ENCODE data around the gene DGKG. TPM values are rescaled to one million over a fixed set of nuclear protein-coding genes. Genes with fewer than 3 reads are reported as not detected.

The DGKG gene
- total RNA-seq, 2 experiments from 2014 or later, result not detected

DNA sequence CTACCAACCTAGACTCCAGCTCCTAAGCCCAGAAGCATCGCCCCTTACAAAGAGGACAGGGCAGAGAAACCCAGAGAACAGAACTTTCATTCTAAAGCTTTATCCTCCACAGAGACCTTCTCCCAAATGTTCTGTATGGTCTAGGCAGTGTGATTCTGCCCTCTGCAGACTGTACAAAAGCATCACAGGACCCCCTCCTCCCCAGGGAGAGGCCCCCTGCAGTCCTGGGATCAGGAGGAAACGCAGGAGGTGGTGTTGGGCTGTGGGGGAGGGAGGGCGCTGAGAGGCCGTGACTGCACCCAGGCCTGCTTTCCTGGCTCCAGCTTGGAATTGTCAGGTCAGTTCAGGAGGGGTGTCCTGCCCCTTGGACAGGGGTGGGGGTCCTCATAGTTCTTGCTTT, 101.3 kb downstream of the DGKG start:
- DNase-seq, result no peak
- no peak for ATAC-seq (ENCODE audit: poor library complexity)
- Mint-ChIP-seq H3K9me3 (no peaks in the 10 kb centered on the region), H3K27me3 (no peaks in the 10 kb centered on the region), H3K4me1 (ENCODE audit: low read depth) (peaks cover 6% of the 10 kb centered on the region), H3K4me3 (no peak overlapping the region), H3K36me3 (ENCODE audit: low read depth) (no peaks in the 10 kb centered on the region), H3K27ac (no peak overlapping the region)
- H3K27ac ChIP-seq (ENCODE audit: low read depth in 1 of 2, low read length in 2 of 2), result no peak overlapping the region
- peaks cover 9% of the 10 kb centered on the region for H3K4me1 ChIP-seq (ENCODE audit: insufficient read depth, low read length)
- intact Hi-C loops (cut with DNase I, micrococcal nuclease), result loop anchor here in 1 of 2 experiments (5.0 kb wide), 1 partner anchor 552 kb away; no protein-coding TSS in a partner anchor
- no peaks in the 10 kb centered on the region for H3K36me3 ChIP-seq (ENCODE audit: insufficient read depth, low read length)
- H3K9me3 ChIP-seq (ENCODE audit: control insufficient read depth in 1 of 2, insufficient read depth in 1 of 2, low read length in 2 of 2), result no peaks in the 10 kb centered on the region
- ChIA-PET CTCF (interaction anchor here (2.5 kb wide), 1 partner anchor 279 kb away, joined by 17 read pairs; no protein-coding TSS in a partner anchor), POLR2A (no interaction called here)
- H3K4me3 ChIP-seq (ENCODE audit: low read length), result no peak overlapping the region
- no peaks in the 10 kb centered on the region for H3K27me3 ChIP-seq (ENCODE audit: control insufficient read depth in 1 of 2, insufficient read depth in 2 of 2, low read length in 2 of 2)
- TF ChIP-seq, protein P1, sequence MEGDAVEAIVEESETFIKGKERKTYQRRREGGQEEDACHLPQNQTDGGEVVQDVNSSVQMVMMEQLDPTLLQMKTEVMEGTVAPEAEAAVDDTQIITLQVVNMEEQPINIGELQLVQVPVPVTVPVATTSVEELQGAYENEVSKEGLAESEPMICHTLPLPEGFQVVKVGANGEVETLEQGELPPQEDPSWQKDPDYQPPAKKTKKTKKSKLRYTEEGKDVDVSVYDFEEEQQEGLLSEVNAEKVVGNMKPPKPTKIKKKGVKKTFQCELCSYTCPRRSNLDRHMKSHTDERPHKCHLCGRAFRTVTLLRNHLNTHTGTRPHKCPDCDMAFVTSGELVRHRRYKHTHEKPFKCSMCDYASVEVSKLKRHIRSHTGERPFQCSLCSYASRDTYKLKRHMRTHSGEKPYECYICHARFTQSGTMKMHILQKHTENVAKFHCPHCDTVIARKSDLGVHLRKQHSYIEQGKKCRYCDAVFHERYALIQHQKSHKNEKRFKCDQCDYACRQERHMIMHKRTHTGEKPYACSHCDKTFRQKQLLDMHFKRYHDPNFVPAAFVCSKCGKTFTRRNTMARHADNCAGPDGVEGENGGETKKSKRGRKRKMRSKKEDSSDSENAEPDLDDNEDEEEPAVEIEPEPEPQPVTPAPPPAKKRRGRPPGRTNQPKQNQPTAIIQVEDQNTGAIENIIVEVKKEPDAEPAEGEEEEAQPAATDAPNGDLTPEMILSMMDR (IDR thresholded peaks at IDR 0.05), result no peak

DNA sequence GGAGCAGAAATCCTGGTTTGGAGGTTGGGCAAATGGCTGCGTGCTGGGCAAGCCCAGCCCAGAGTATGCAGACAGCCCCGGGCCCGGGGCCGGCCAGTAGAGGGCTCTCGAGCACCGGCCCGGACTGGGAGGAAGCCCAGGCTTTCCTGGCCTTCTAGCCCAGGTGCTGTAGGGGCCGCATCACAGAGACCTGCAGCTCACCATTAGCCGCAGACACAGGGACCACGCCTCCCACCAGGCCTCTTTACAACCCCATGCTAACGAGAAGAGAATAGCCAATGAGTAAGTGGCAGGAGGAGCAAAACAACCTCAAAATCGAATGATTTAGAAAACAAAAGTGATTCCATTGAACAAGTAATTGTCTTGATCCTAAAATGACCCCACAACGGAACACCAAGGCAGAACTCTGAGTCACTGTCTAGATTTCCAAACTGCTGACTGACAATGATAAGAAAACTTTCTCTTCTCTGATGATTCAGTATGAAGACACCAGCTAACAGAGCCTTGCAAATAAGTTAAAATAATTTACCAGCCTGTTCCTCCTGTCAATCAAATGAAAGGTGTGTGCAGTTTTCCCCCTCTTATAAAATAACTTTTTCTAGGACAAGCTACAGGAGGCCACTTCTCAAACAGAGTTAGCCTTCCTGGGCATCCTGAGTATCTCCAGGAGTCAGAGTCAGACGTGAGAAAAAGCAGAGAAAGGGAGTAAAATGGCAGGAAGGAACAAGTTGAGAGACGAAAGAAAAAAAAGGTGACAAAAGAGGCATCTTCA, 102.2 kb downstream of the DGKG start:
- Histone ChIP-seq H3K27ac (ENCODE audit: low read depth in 1 of 2, low read length in 2 of 2) (no peak overlapping the region), H3K9me3 (ENCODE audit: control insufficient read depth in 1 of 2, insufficient read depth in 1 of 2, low read length in 2 of 2) (no peaks in the 10 kb centered on the region), H3K4me1 (ENCODE audit: insufficient read depth, low read length) (peaks cover 14% of the 10 kb centered on the region), H3K27me3 (ENCODE audit: control insufficient read depth in 1 of 2, insufficient read depth in 2 of 2, low read length in 2 of 2) (no peaks in the 10 kb centered on the region), H3K36me3 (ENCODE audit: insufficient read depth, low read length) (no peaks in the 10 kb centered on the region), H3K4me3 (ENCODE audit: low read length) (no peak overlapping the region)
- peaks cover 15% of the 10 kb centered on the region for H3K4me1 Mint-ChIP-seq (ENCODE audit: low read depth)
- intact Hi-C loops (cut with DNase I, micrococcal nuclease), result loop anchor here (1.0 to 5.0 kb wide), 4 partner anchors 277 to 553 kb away; no protein-coding TSS in a partner anchor
- ChIA-PET CTCF (interaction anchor here (0.7 to 2.5 kb wide), 5 partner anchors 275 to 357 kb away, joined by 3 to 17 read pairs (median 3); no protein-coding TSS in a partner anchor), POLR2A (interaction anchor here (0.5 to 2.3 kb wide), 4 partner anchors 12 to 357 kb away, joined by 3 to 10 read pairs (median 3); no protein-coding TSS in a partner anchor)
- no peaks in the 10 kb centered on the region for H3K36me3 Mint-ChIP-seq (ENCODE audit: low read depth)
- peak; percentile 95 for ATAC-seq (ENCODE audit: poor library complexity)
- H3K4me3 Mint-ChIP-seq, result no peak overlapping the region
- H3K27me3 Mint-ChIP-seq, result no peaks in the 10 kb centered on the region
- peak; percentile 26 to 81 (median 58) for DNase-seq
- no peaks in the 10 kb centered on the region for H3K9me3 Mint-ChIP-seq
- no peak overlapping the region for H3K27ac Mint-ChIP-seq
- TF ChIP-seq, protein P1 (IDR thresholded peaks at IDR 0.05), result peak; percentile 76

DNA sequence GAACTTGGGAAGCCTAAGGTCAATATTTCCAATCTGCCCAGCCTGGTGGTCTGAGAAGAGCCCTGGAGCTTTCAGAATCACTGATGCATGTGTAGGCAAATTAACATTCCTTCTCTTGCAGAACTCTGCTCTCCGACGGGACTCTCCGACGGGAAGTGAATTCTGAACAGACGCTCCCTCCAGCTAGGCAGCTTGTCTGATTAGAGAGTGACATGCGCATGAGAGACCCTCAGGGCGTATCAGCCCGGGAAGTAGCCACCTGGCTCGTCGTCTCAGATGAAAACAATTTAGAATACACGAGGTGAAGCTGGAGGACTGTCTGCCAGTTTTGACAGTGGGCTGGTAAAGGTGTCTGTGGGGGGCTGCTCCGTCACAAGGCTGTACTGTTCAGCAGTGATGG, 103.1 kb downstream of the DGKG start:
- Mint-ChIP-seq H3K4me3 (no peak overlapping the region), H3K27ac (no peak overlapping the region), H3K9me3 (no peaks in the 10 kb centered on the region), H3K27me3 (no peaks in the 10 kb centered on the region), H3K4me1 (ENCODE audit: low read depth) (peaks cover 23% of the 10 kb centered on the region), H3K36me3 (ENCODE audit: low read depth) (no peaks in the 10 kb centered on the region)
- Histone ChIP-seq H3K27ac (ENCODE audit: low read depth in 1 of 2, low read length in 2 of 2) (no peak overlapping the region), H3K4me1 (ENCODE audit: insufficient read depth, low read length) (peaks cover 23% of the 10 kb centered on the region), H3K4me3 (ENCODE audit: low read length) (no peak overlapping the region), H3K9me3 (ENCODE audit: control insufficient read depth in 1 of 2, insufficient read depth in 1 of 2, low read length in 2 of 2) (no peaks in the 10 kb centered on the region), H3K27me3 (ENCODE audit: control insufficient read depth in 1 of 2, insufficient read depth in 2 of 2, low read length in 2 of 2) (no peaks in the 10 kb centered on the region), H3K36me3 (ENCODE audit: insufficient read depth, low read length) (no peaks in the 10 kb centered on the region)
- TF ChIP-seq, protein P1 (IDR thresholded peaks at IDR 0.05), result no peak
- ATAC-seq (ENCODE audit: poor library complexity) (no peak), DNase-seq (no peak)
- intact Hi-C loops (cut with DNase I, micrococcal nuclease), result loop anchor here (1.0 to 5.0 kb wide), 3 partner anchors 277 to 360 kb away; no protein-coding TSS in a partner anchor
- ChIA-PET CTCF (interaction anchor here (0.7 to 2.5 kb wide), 5 partner anchors 276 to 358 kb away, joined by 3 to 17 read pairs (median 3); no protein-coding TSS in a partner anchor), POLR2A (interaction anchor here (0.5 to 2.3 kb wide), 4 partner anchors 11 to 358 kb away, joined by 3 to 10 read pairs (median 3); no protein-coding TSS in a partner anchor)
